HEK293 (cell line): ENCODE measurements around the gene ZRANB1.

Experiments
- EGR2 ChIP-seq: fragments of 450-650 bp; formaldehyde crosslinking; IDR thresholded peaks from 2 replicates; pipeline ENCODE4 v1.5.1; 2016; ENCODE audit warnings: low read depth, missing biosample characterization, missing genetic modification characterization
- HOXD13 ChIP-seq: sonication (generic); formaldehyde crosslinking; IDR thresholded peaks from 2 replicates; pipeline ENCODE4 v1.8.0; 2022; ENCODE audit warnings: missing genetic modification reagents, borderline replicate concordance
- KLF1 ChIP-seq: fragments of 450-650 bp; formaldehyde crosslinking; IDR thresholded peaks from 2 replicates; pipeline ENCODE4 v1.5.1; 2016; ENCODE audit warnings: missing biosample characterization, missing genetic modification characterization
- KLF7 ChIP-seq: fragments of 450-650 bp; formaldehyde crosslinking; IDR thresholded peaks from 2 replicates; pipeline ENCODE4 v1.5.1; 2016; ENCODE audit warnings: missing biosample characterization, missing genetic modification characterization, borderline replicate concordance
- OVOL3 ChIP-seq: fragments of 450-650 bp; formaldehyde crosslinking; IDR thresholded peaks from 2 replicates; pipeline ENCODE4 v1.5.1; 2016; ENCODE audit warnings: missing biosample characterization, missing genetic modification characterization
- WT1 ChIP-seq: fragments of 450-650 bp; formaldehyde crosslinking; IDR thresholded peaks from 2 replicates; pipeline ENCODE4 v1.5.1; 2016; ENCODE audit warnings: missing biosample characterization, missing genetic modification characterization
- ZFP3 ChIP-seq: fragments of 450-650 bp; formaldehyde crosslinking; IDR thresholded peaks from 2 replicates; pipeline ENCODE4 v1.5.1; 2016; ENCODE audit warnings: low read depth, missing biosample characterization, missing genetic modification characterization
- ZIC2 ChIP-seq: fragments of 450-650 bp; formaldehyde crosslinking; IDR thresholded peaks from 2 replicates; pipeline ENCODE4 v1.5.1; 2016; ENCODE audit warnings: missing biosample characterization, missing genetic modification characterization
- ZNF174 ChIP-seq: fragments of 450-650 bp; formaldehyde crosslinking; IDR thresholded peaks from 2 replicates; pipeline ENCODE4 v1.5.0; 2017; ENCODE audit warnings: missing biosample characterization, mild to moderate bottlenecking, missing genetic modification characterization
- ZNF202 ChIP-seq: fragments of 450-650 bp; formaldehyde crosslinking; IDR thresholded peaks from 2 replicates; pipeline ENCODE4 v1.5.1; 2016; ENCODE audit warnings: missing biosample characterization, missing genetic modification characterization, borderline replicate concordance
- ZNF23 ChIP-seq: fragments of 450-650 bp; formaldehyde crosslinking; IDR thresholded peaks from 2 replicates; pipeline ENCODE4 v1.5.1; 2016; ENCODE audit warnings: missing biosample characterization, missing genetic modification characterization, borderline replicate concordance
- ZNF341 ChIP-seq: fragments of 450-650 bp; formaldehyde crosslinking; IDR thresholded peaks from 2 replicates; pipeline ENCODE4; 2016; ENCODE audit warnings: low read depth, missing biosample characterization, missing genetic modification characterization
- ZNF366 ChIP-seq: fragments of 450-650 bp; formaldehyde crosslinking; conservative IDR thresholded peaks from 2 replicates; pipeline ENCODE4 v1.5.1; 2016; ENCODE audit warnings: missing biosample characterization, missing genetic modification characterization
- ZNF394 ChIP-seq: fragments of 450-650 bp; formaldehyde crosslinking; IDR thresholded peaks from 2 replicates; pipeline ENCODE4 v1.5.1; 2016; ENCODE audit warnings: missing biosample characterization, missing genetic modification characterization, mild to moderate bottlenecking, moderate library complexity, borderline replicate concordance
- ZNF521 ChIP-seq: fragments of 450-650 bp; formaldehyde crosslinking; IDR thresholded peaks from 2 replicates; pipeline ENCODE4 v1.5.1; 2017; ENCODE audit warnings: missing biosample characterization, mild to moderate bottlenecking, missing genetic modification characterization
- ZNF548 ChIP-seq: fragments of 450-650 bp; formaldehyde crosslinking; IDR thresholded peaks from 2 replicates; pipeline ENCODE4 v1.5.1; 2016; ENCODE audit warnings: missing biosample characterization, missing genetic modification characterization
- ZNF596 ChIP-seq: fragments of 450-650 bp; IDR thresholded peaks from 2 replicates; pipeline ENCODE4 v1.5.0; 2018; ENCODE audit warnings: missing biosample characterization, mild to moderate bottlenecking, missing genetic modification characterization, moderate library complexity
- ZNF610 ChIP-seq: fragments of 450-650 bp; formaldehyde crosslinking; IDR thresholded peaks from 2 replicates; pipeline ENCODE4 v1.5.1; 2016; ENCODE audit warnings: missing biosample characterization, missing genetic modification characterization, borderline replicate concordance
- ZNF658 ChIP-seq: fragments of 450-650 bp; formaldehyde crosslinking; IDR thresholded peaks from 2 replicates; pipeline ENCODE4; 2016; ENCODE audit warnings: missing biosample characterization, missing genetic modification characterization
- ZNF768 ChIP-seq: fragments of 450-650 bp; formaldehyde crosslinking; IDR thresholded peaks from 2 replicates; pipeline ENCODE4 v1.5.1; 2018; ENCODE audit warnings: missing biosample characterization, mild to moderate bottlenecking, missing genetic modification characterization
- ZNF843 ChIP-seq: fragments of 450-650 bp; formaldehyde crosslinking; IDR thresholded peaks from 2 replicates; pipeline ENCODE4 v1.5.1; 2016; ENCODE audit warnings: missing biosample characterization, missing genetic modification characterization
- ZSCAN16 ChIP-seq: fragments of 450-650 bp; formaldehyde crosslinking; IDR thresholded peaks from 2 replicates; pipeline ENCODE4 v1.5.1; 2016; ENCODE audit warnings: missing biosample characterization, missing genetic modification characterization
- ZSCAN23 ChIP-seq: fragments of 450-650 bp; formaldehyde crosslinking; IDR thresholded peaks from 2 replicates; pipeline ENCODE4 v1.5.1; 2016; ENCODE audit warnings: missing biosample characterization, missing genetic modification characterization
- ZSCAN30 ChIP-seq: fragments of 450-650 bp; IDR thresholded peaks from 2 replicates; pipeline ENCODE4 v1.5.1; 2018; ENCODE audit warnings: missing biosample characterization, mild to moderate bottlenecking, missing genetic modification characterization, moderate library complexity
- TF ChIP-seq, protein P1 (sequence below): fragments of 450-650 bp; formaldehyde crosslinking; IDR thresholded peaks from 2 replicates; pipeline ENCODE4 v1.5.1; 2016; ENCODE audit warnings: missing biosample characterization, missing genetic modification characterization
- TF ChIP-seq, protein P2 (sequence below): fragments of 450-650 bp; formaldehyde crosslinking; IDR thresholded peaks from 2 replicates; pipeline ENCODE4 v1.5.1; 2017; ENCODE audit warnings: missing biosample characterization, missing genetic modification characterization
- TF ChIP-seq, protein P3 (sequence below): fragments of 450-650 bp; formaldehyde crosslinking; IDR thresholded peaks from 2 replicates; pipeline ENCODE4 v1.5.1; 2017; ENCODE audit warnings: missing biosample characterization, missing genetic modification characterization
- TF ChIP-seq, protein P4 (sequence below): fragments of 450-650 bp; formaldehyde crosslinking; IDR thresholded peaks from 2 replicates; pipeline ENCODE4 v1.5.1; 2017; ENCODE audit warnings: missing biosample characterization, missing genetic modification characterization
- TF ChIP-seq, protein P5 (sequence below): fragments of 450-650 bp; formaldehyde crosslinking; IDR thresholded peaks from 2 replicates; pipeline ENCODE4 v1.5.1; 2016; ENCODE audit warnings: missing biosample characterization, missing genetic modification characterization
- TF ChIP-seq, protein P6 (sequence below): fragments of 450-650 bp; formaldehyde crosslinking; IDR thresholded peaks from 2 replicates; pipeline ENCODE4 v1.5.1; 2016; ENCODE audit warnings: missing biosample characterization, missing genetic modification characterization

Gene ZRANB1

DNA sequence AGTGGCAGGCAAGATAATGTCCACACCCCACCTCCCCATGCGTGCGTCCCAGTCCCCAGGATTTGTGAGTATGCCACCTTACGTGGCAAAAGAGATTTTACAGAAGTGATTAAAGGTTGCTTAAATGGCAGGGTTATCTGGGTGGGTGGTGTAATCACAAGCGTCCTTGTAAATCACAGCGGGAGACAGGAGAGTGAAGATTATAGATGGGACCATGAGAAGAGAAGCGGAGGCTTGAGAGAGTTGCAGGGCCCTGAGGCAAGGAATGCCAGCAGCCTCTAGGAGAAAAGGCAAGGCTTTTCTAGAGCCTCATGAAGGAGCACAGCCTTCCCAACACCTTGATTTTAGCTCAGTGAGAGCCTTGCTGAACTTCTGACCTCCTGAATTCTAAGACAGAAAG lies 10.2 kb downstream of the ZRANB1 start (continued):
- TF ChIP-seq ZSCAN16 (no peak), ZNF202 (tag by site-specific recombination) (no peak), ZSCAN23 (no peak), KLF1 (peak; percentile 50; the same call in 1 of the 2 replicates), ZNF768 (no peak), ZNF548 (tag by site-specific recombination) (no peak), ZNF843 (tag by site-specific recombination) (peak; percentile 96), ZSCAN30 (tag by site-specific recombination) (peak; percentile 95), ZNF366 (tag by site-specific recombination) (0 out of 2 replicates have a peak, but pooled peaks have one; percentile 17), ZIC2 (tag by site-specific recombination) (peak; percentile 85), ZNF610 (tag by site-specific recombination) (no peak), WT1 (tag by site-specific recombination) (no peak), ZFP3 (tag by site-specific recombination) (no peak), ZNF341 (tag by site-specific recombination) (peak; percentile 18; the same call in 1 of the 2 replicates), ZNF174 (no peak), OVOL3 (peak; percentile 36; the same call in 1 of the 2 replicates), ZNF23 (tag by site-specific recombination) (no peak), KLF7 (tag by site-specific recombination) (peak; percentile 26; the same call in 1 of the 2 replicates), ZNF394 (tag by site-specific recombination) (peak; percentile 92), ZNF658 (tag by site-specific recombination) (no peak), ZNF521 (tag by site-specific recombination) (no peak), ZNF596 (tag by site-specific recombination) (0 out of 2 replicates have a peak, but pooled peaks have one; percentile 30), HOXD13 (CRISPR knock-in tag) (no peak), EGR2 (tag by site-specific recombination) (peak; percentile 77)
- TF ChIP-seq, protein P1, sequence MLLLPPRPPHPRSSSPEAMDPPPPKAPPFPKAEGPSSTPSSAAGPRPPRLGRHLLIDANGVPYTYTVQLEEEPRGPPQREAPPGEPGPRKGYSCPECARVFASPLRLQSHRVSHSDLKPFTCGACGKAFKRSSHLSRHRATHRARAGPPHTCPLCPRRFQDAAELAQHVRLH (tag by site-specific recombination), result peak; percentile 83
- TF ChIP-seq, protein P2, sequence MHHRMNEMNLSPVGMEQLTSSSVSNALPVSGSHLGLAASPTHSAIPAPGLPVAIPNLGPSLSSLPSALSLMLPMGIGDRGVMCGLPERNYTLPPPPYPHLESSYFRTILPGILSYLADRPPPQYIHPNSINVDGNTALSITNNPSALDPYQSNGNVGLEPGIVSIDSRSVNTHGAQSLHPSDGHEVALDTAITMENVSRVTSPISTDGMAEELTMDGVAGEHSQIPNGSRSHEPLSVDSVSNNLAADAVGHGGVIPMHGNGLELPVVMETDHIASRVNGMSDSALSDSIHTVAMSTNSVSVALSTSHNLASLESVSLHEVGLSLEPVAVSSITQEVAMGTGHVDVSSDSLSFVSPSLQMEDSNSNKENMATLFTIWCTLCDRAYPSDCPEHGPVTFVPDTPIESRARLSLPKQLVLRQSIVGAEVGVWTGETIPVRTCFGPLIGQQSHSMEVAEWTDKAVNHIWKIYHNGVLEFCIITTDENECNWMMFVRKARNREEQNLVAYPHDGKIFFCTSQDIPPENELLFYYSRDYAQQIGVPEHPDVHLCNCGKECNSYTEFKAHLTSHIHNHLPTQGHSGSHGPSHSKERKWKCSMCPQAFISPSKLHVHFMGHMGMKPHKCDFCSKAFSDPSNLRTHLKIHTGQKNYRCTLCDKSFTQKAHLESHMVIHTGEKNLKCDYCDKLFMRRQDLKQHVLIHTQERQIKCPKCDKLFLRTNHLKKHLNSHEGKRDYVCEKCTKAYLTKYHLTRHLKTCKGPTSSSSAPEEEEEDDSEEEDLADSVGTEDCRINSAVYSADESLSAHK (tag by site-specific recombination), result peak; percentile 59; the same call in 1 of the 2 replicates
- TF ChIP-seq, protein P3, sequence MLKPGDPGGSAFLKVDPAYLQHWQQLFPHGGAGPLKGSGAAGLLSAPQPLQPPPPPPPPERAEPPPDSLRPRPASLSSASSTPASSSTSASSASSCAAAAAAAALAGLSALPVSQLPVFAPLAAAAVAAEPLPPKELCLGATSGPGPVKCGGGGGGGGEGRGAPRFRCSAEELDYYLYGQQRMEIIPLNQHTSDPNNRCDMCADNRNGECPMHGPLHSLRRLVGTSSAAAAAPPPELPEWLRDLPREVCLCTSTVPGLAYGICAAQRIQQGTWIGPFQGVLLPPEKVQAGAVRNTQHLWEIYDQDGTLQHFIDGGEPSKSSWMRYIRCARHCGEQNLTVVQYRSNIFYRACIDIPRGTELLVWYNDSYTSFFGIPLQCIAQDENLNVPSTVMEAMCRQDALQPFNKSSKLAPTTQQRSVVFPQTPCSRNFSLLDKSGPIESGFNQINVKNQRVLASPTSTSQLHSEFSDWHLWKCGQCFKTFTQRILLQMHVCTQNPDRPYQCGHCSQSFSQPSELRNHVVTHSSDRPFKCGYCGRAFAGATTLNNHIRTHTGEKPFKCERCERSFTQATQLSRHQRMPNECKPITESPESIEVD (tag by site-specific recombination), result peak; percentile 90
- TF ChIP-seq, protein P4, sequence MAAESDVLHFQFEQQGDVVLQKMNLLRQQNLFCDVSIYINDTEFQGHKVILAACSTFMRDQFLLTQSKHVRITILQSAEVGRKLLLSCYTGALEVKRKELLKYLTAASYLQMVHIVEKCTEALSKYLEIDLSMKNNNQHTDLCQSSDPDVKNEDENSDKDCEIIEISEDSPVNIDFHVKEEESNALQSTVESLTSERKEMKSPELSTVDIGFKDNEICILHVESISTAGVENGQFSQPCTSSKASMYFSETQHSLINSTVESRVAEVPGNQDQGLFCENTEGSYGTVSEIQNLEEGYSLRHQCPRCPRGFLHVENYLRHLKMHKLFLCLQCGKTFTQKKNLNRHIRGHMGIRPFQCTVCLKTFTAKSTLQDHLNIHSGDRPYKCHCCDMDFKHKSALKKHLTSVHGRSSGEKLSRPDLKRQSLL (tag by site-specific recombination), result peak; percentile 88
- TF ChIP-seq, protein P5, sequence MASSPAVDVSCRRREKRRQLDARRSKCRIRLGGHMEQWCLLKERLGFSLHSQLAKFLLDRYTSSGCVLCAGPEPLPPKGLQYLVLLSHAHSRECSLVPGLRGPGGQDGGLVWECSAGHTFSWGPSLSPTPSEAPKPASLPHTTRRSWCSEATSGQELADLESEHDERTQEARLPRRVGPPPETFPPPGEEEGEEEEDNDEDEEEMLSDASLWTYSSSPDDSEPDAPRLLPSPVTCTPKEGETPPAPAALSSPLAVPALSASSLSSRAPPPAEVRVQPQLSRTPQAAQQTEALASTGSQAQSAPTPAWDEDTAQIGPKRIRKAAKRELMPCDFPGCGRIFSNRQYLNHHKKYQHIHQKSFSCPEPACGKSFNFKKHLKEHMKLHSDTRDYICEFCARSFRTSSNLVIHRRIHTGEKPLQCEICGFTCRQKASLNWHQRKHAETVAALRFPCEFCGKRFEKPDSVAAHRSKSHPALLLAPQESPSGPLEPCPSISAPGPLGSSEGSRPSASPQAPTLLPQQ (tag by site-specific recombination), result 0 out of 2 replicates have a peak, but pooled peaks have one; percentile 27
- TF ChIP-seq, protein P6, sequence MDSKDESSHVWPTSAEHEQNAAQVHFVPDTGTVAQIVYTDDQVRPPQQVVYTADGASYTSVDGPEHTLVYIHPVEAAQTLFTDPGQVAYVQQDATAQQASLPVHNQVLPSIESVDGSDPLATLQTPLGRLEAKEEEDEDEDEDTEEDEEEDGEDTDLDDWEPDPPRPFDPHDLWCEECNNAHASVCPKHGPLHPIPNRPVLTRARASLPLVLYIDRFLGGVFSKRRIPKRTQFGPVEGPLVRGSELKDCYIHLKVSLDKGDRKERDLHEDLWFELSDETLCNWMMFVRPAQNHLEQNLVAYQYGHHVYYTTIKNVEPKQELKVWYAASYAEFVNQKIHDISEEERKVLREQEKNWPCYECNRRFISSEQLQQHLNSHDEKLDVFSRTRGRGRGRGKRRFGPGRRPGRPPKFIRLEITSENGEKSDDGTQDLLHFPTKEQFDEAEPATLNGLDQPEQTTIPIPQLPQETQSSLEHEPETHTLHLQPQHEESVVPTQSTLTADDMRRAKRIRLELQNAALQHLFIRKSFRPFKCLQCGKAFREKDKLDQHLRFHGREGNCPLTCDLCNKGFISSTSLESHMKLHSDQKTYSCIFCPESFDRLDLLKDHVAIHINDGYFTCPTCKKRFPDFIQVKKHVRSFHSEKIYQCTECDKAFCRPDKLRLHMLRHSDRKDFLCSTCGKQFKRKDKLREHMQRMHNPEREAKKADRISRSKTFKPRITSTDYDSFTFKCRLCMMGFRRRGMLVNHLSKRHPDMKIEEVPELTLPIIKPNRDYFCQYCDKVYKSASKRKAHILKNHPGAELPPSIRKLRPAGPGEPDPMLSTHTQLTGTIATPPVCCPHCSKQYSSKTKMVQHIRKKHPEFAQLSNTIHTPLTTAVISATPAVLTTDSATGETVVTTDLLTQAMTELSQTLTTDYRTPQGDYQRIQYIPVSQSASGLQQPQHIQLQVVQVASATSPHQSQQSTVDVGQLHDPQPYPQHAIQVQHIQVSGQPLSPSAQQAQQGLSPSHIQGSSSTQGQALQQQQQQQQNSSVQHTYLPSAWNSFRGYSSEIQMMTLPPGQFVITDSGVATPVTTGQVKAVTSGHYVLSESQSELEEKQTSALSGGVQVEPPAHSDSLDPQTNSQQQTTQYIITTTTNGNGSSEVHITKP (tag by site-specific recombination), result 0 out of 2 replicates have a peak, but pooled peaks have one; percentile 13
